SK-N-SH (cell line): ENCODE data around the gene ATG16L2. TPM values are rescaled to one million over a fixed set of nuclear protein-coding genes. Genes with fewer than 3 reads are reported as not detected.

ENCODE experiments used
- CTCF ChIA-PET: fragments of 300-600, 350-600 bp; formaldehyde crosslinking; extraction: SDS; loops from one replicate; lab custom pipeline; 2021; lab: Yijun Ruan, JAX
- POLR2A ChIA-PET: fragments of 350-600 bp; sonication (Branson Sonifier 250); formaldehyde crosslinking; extraction: SDS; loops from one replicate; lab custom pipeline; 2020; ENCODE audit warnings: antibody characterized with exemption, inconsistent platforms; lab: Yijun Ruan, JAX
- DNase-seq: peaks from one replicate; pipeline ENCODE4 v3.0.0; 2012
- H2AFZ ChIP-seq: fragments of 200-600 bp; sonication (generic); 2 replicates; pipeline ENCODE4 v1.8.1; 2016; ENCODE audit warnings: antibody characterized with exemption, mild to moderate bottlenecking, low read depth
- H3F3A ChIP-seq: fragments of 200-600 bp; sonication (generic); replicated peaks from 2 replicates; pipeline ENCODE3; 2016; ENCODE audit warnings: antibody characterized with exemption, mild to moderate bottlenecking; ENCODE audit not compliant: insufficient read depth
- H3K27ac ChIP-seq, 2 experiments: fragments of 200-500 bp in 1 of 2; fragments of 200-600 bp in 1 of 2; sonication (Bioruptor generic) in 1 of 2; sonication (generic), shearing (Covaris generic) in 1 of 2; 2 replicates each; pipeline versions ENCODE4 v1.5.1 to v1.6.1; 2014 to 2016; ENCODE audit warnings: low read depth in 2 of 2, inconsistent platforms in 1 of 2, low read length in 1 of 2, mild to moderate bottlenecking in 1 of 2, mixed read lengths in 1 of 2
- H3K27me3 ChIP-seq: fragments of 200-600 bp; sonication (generic), shearing (Covaris generic); 2 replicates; pipeline ENCODE4 v1.6.1; 2016; ENCODE audit warnings: mixed run types; ENCODE audit not compliant: insufficient read depth
- H3K36me3 ChIP-seq, 2 experiments: fragments of 200-500 bp in 1 of 2; fragments of 200-600 bp in 1 of 2; sonication (Bioruptor generic) in 1 of 2; sonication (generic) in 1 of 2; replicated peaks in 1 of 2; 2 replicates each; pipeline versions ENCODE3 to v1.5.1; 2014 to 2016; ENCODE audit warnings: low read length in 1 of 2, mild to moderate bottlenecking in 1 of 2; ENCODE audit not compliant: insufficient read depth in 2 of 2, control insufficient read depth in 1 of 2
- H3K4me1 ChIP-seq, 2 experiments: fragments of 200-500 bp in 1 of 2; fragments of 200-600 bp in 1 of 2; sonication (Bioruptor generic) in 1 of 2; sonication (generic), shearing (Covaris generic) in 1 of 2; 2 replicates each; pipeline versions ENCODE4 v1.5.1 to v1.6.1; 2014 to 2016; ENCODE audit warnings: low read depth in 1 of 2, low read length in 1 of 2, mixed run types in 1 of 2; ENCODE audit not compliant: insufficient read depth in 2 of 2, control insufficient read depth in 1 of 2
- H3K4me2 ChIP-seq: fragments of 200-600 bp; sonication (generic), shearing (Covaris generic); 2 replicates; pipeline ENCODE4 v1.6.1; 2017; ENCODE audit warnings: mixed run types
- H3K4me3 ChIP-seq, 2 experiments: fragments of 200-500 bp in 1 of 2; fragments of 200-600 bp in 1 of 2; sonication (Bioruptor generic) in 1 of 2; sonication (generic), shearing (Covaris generic) in 1 of 2; 2 replicates each; pipeline versions ENCODE4 v1.5.1 to v1.8.1; 2014 to 2016; ENCODE audit warnings: low read depth in 2 of 2, inconsistent platforms in 1 of 2, low read length in 1 of 2, mild to moderate bottlenecking in 1 of 2, mixed read lengths in 1 of 2, moderate library complexity in 1 of 2
- H3K79me2 ChIP-seq: fragments of 200-600 bp; sonication (generic); 2 replicates; pipeline ENCODE4 v1.8.1; 2017; ENCODE audit warnings: mild to moderate bottlenecking; ENCODE audit not compliant: insufficient read depth
- H3K9ac ChIP-seq: fragments of 200-600 bp; sonication (generic); 2 replicates; pipeline ENCODE4 v1.6.1; 2017; ENCODE audit warnings: mixed run types
- H3K9me2 ChIP-seq: fragments of 200-600 bp; sonication (generic); 2 replicates; pipeline ENCODE4 v1.6.1; 2017; ENCODE audit warnings: mixed run types
- H3K9me3 ChIP-seq: fragments of 200-600 bp; sonication (generic); 2 replicates; pipeline ENCODE4 v1.6.1; 2017; ENCODE audit warnings: mixed run types, mild to moderate bottlenecking, moderate library complexity
- H4K20me1 ChIP-seq: fragments of 200-600 bp; sonication (generic); 2 replicates; pipeline ENCODE4 v1.6.1; 2017; ENCODE audit warnings: mild to moderate bottlenecking, mixed run types; ENCODE audit not compliant: insufficient read depth
- CHD2 ChIP-seq: fragments of 150-350 bp; IDR thresholded peaks from 2 replicates; pipeline ENCODE4 v1.6.1; 2018; ENCODE audit warnings: low read length; ENCODE audit not compliant: partially characterized antibody
- EZH2phosphoT487 ChIP-seq: fragments of 200-600 bp; sonication (generic); IDR thresholded peaks from 2 replicates; pipeline ENCODE4 v1.6.1; 2017; ENCODE audit warnings: low read depth, mixed run types, mild to moderate bottlenecking, antibody characterized with exemption, moderate library complexity, borderline replicate concordance
- GABPA ChIP-seq: IDR thresholded peaks from 2 replicates; pipeline ENCODE4 v1.4.0; 2012; ENCODE audit warnings: low read depth, mild to moderate bottlenecking
- MXI1 ChIP-seq: IDR thresholded peaks from 2 replicates; pipeline ENCODE4 v1.6.1; 2012; ENCODE audit warnings: mild to moderate bottlenecking, low read depth, low read length, improper control_type of control experiment
- RCOR1 ChIP-seq: fragments of 150-350 bp; IDR thresholded peaks from 2 replicates; pipeline ENCODE4 v1.6.1; 2017; ENCODE audit warnings: antibody characterized with exemption, low read length
- RFX5 ChIP-seq: IDR thresholded peaks from 2 replicates; pipeline ENCODE4 v1.6.1; 2012; ENCODE audit warnings: mild to moderate bottlenecking, improper control_type of control experiment, low read length
- TCF12 ChIP-seq: IDR thresholded peaks from 2 replicates; pipeline ENCODE4 v1.4.0; 2012
- WGBS: methylation state at CpG from one replicate; pipeline ENCODE4 v1.1.6; 2017; ENCODE audit warnings: low lambda C conversion rate; 5-methylcytosine and 5-hydroxymethylcytosine counted together
- polyA plus RNA-seq, 3 experiments: library from polyadenylated mRNA; depleted of rRNA; stranded (reverse); fragments of >200 nt; gene quantifications; 2 replicates each; pipeline ENCODE4 v1.2.3, GENCODE V29; 2012
- TF ChIP-seq, protein P1 (sequence below): IDR thresholded peaks from 2 replicates; pipeline ENCODE4 v1.6.1; 2012; ENCODE audit warnings: mild to moderate bottlenecking, low read depth, low read length, moderate library complexity
- TF ChIP-seq, protein P2 (sequence below): IDR thresholded peaks from 2 replicates; pipeline ENCODE4; 2012
- TF ChIP-seq, protein P3 (sequence below): fragments of 150-350 bp; IDR thresholded peaks from 2 replicates; pipeline ENCODE4 v1.6.1; 2017; ENCODE audit warnings: antibody characterized with exemption, low read length, low read depth, borderline replicate concordance
- TF ChIP-seq, protein P4 (sequence below): IDR thresholded peaks from 2 replicates; pipeline ENCODE4 v1.4.0; 2012; ENCODE audit warnings: low read depth, borderline replicate concordance

The ATG16L2 gene
- polyA plus RNA-seq, 1 of the 3 experiments (the other 2 are of a cell fraction) = 26.9 TPM

DNA sequence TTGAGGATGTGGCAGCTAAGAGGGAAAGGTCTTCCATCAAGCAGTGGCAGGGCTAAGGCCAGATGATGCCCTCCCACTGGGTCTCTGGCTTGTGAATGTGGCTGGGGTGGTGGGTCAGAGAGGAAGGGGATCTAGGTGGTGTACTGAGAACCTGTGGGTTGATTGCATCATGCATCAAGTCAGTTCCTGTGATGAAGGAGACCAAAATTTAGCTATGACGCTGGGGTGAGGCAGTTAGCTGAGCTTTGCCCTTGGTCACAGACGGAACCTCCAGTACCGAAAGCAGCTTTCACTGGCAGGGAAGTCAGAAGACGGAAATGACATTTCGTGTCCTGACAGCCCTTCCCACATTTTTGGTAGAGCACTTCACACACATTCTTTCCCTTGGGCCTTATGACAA is 20.7 kb downstream of the ATG16L2 start:
- Histone ChIP-seq H4K20me1 (no peaks in the 10 kb centered on the region), H3K4me2 (no peak overlapping the region), H3K4me3 (no peak overlapping the region), H3K27ac (no peak overlapping the region), H3K27me3 (no peaks in the 10 kb centered on the region), H3K9me2 (no peaks in the 10 kb centered on the region), H2AFZ (no peak overlapping the region), H3K9me3 (no peaks in the 10 kb centered on the region), H3K4me1 (peaks cover 5 to 10% of the 10 kb centered on the region in 2 experiments; a peak in 2 of 4 replicates), H3K36me3 (peaks cover 7 to 8% of the 10 kb centered on the region in 2 experiments), H3F3A (peaks cover 4% of the 10 kb centered on the region), H3K79me2 (no peaks in the 10 kb centered on the region), H3K9ac (no peak overlapping the region)
- POLR2A ChIA-PET = no interaction called here
- TF ChIP-seq, protein P1, sequence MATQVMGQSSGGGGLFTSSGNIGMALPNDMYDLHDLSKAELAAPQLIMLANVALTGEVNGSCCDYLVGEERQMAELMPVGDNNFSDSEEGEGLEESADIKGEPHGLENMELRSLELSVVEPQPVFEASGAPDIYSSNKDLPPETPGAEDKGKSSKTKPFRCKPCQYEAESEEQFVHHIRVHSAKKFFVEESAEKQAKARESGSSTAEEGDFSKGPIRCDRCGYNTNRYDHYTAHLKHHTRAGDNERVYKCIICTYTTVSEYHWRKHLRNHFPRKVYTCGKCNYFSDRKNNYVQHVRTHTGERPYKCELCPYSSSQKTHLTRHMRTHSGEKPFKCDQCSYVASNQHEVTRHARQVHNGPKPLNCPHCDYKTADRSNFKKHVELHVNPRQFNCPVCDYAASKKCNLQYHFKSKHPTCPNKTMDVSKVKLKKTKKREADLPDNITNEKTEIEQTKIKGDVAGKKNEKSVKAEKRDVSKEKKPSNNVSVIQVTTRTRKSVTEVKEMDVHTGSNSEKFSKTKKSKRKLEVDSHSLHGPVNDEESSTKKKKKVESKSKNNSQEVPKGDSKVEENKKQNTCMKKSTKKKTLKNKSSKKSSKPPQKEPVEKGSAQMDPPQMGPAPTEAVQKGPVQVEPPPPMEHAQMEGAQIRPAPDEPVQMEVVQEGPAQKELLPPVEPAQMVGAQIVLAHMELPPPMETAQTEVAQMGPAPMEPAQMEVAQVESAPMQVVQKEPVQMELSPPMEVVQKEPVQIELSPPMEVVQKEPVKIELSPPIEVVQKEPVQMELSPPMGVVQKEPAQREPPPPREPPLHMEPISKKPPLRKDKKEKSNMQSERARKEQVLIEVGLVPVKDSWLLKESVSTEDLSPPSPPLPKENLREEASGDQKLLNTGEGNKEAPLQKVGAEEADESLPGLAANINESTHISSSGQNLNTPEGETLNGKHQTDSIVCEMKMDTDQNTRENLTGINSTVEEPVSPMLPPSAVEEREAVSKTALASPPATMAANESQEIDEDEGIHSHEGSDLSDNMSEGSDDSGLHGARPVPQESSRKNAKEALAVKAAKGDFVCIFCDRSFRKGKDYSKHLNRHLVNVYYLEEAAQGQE = no peak
- TF ChIP-seq, protein P2, sequence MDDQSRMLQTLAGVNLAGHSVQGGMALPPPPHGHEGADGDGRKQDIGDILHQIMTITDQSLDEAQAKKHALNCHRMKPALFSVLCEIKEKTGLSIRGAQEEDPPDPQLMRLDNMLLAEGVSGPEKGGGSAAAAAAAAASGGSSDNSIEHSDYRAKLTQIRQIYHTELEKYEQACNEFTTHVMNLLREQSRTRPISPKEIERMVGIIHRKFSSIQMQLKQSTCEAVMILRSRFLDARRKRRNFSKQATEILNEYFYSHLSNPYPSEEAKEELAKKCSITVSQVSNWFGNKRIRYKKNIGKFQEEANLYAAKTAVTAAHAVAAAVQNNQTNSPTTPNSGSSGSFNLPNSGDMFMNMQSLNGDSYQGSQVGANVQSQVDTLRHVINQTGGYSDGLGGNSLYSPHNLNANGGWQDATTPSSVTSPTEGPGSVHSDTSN = no peak
- TF ChIP-seq, protein P3, sequence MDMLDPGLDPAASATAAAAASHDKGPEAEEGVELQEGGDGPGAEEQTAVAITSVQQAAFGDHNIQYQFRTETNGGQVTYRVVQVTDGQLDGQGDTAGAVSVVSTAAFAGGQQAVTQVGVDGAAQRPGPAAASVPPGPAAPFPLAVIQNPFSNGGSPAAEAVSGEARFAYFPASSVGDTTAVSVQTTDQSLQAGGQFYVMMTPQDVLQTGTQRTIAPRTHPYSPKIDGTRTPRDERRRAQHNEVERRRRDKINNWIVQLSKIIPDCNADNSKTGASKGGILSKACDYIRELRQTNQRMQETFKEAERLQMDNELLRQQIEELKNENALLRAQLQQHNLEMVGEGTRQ = no peak
- TF ChIP-seq EZH2phosphoT487 = no peak
- TF ChIP-seq MXI1 = no peak
- no peak for DNase-seq
- 100% methylated on average over 5 of the region's 5 CpGs for WGBS
- CTCF ChIA-PET = interaction anchor here (11.4 kb wide), 1 partner anchor 344 kb away, joined by 271 read pairs; no protein-coding TSS in a partner anchor

DNA sequence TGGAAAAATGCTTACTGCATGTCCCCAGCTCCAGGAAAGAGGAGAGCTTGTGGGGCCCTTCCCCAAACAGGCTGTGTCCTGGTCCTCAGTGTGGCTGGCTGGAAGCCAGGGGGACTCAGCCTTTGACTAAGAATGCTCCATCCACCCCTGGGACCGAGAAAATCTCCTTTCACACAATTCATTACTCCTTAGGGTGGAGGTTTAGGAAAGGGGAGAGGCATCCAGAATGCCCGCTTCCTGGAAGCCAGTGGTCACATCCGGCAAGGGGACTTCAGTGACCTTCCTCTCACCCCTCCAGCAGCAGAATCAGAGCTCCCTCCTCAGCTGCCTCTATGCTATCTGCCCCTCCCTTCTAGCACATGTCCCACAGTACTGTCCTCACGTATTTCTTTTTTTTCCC is 21.9 kb downstream of the ATG16L2 start:
- H3K27me3 ChIP-seq = no peaks in the 10 kb centered on the region
- POLR2A ChIA-PET = no interaction called here
- no peak for DNase-seq
- no peaks in the 10 kb centered on the region for H3K9me2 ChIP-seq
- H3K4me3 ChIP-seq = no peak overlapping the region
- no peaks in the 10 kb centered on the region for H4K20me1 ChIP-seq
- no peak overlapping the region for H3K27ac ChIP-seq
- peaks cover 7 to 13% of the 10 kb centered on the region in 2 experiments for H3K36me3 ChIP-seq
- H3F3A ChIP-seq = peaks cover 4% of the 10 kb centered on the region
- WGBS = 91% methylated on average over 4 of the region's 4 CpGs
- TF ChIP-seq, protein P4, sequence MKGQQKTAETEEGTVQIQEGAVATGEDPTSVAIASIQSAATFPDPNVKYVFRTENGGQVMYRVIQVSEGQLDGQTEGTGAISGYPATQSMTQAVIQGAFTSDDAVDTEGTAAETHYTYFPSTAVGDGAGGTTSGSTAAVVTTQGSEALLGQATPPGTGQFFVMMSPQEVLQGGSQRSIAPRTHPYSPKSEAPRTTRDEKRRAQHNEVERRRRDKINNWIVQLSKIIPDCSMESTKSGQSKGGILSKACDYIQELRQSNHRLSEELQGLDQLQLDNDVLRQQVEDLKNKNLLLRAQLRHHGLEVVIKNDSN = no peak
- no peak for TF ChIP-seq GABPA
- no peak for TF ChIP-seq EZH2phosphoT487
- no peak for TF ChIP-seq RCOR1
- TF ChIP-seq TCF12 = no peak
- TF ChIP-seq CHD2 = no peak
- TF ChIP-seq, protein P3 = no peak
- TF ChIP-seq, protein P2 = no peak
- no peak for TF ChIP-seq RFX5
- no peak overlapping the region for H2AFZ ChIP-seq
- H3K4me2 ChIP-seq = no peak overlapping the region
- no peak overlapping the region for H3K9ac ChIP-seq
- CTCF ChIA-PET = interaction anchor here (0.9 to 11.4 kb wide), 7 partner anchors 8 to 455 kb away, joined by 3 to 271 read pairs (median 4); no protein-coding TSS in a partner anchor
- no peaks in the 10 kb centered on the region for H3K9me3 ChIP-seq
- H3K79me2 ChIP-seq = no peaks in the 10 kb centered on the region
- peaks cover 5 to 10% of the 10 kb centered on the region in 2 experiments; a peak in 2 of 4 replicates for H3K4me1 ChIP-seq
